Measurements from ENCODE around the gene CKAP2L.

The CKAP2L gene

GRCh38 chr2:112723547-112723940 is 40.9 kb downstream of the CKAP2L start:
- Histone ChIP-seq H3K4me3 (ENCODE audit: severe bottlenecking) (no peak overlapping the region), H3K9me3 (ENCODE audit: severe bottlenecking) (no peaks in the 10 kb centered on the region), H3K27me3 (ENCODE audit: insufficient read depth, poor library complexity, severe bottlenecking) (no peaks in the 10 kb centered on the region), H3K36me3 (ENCODE audit: low read depth) (no peaks in the 10 kb centered on the region), H3K4me1 (ENCODE audit: insufficient read depth, poor library complexity, severe bottlenecking) (peaks cover 7% of the 10 kb centered on the region), H3K27ac (ENCODE audit: poor library complexity, severe bottlenecking) (no peak overlapping the region)
- DNase-seq (ENCODE audit: low spot score), result no peak
- ATAC-seq (ENCODE audit: low read depth), result no peak
- TF ChIP-seq, protein P1, sequence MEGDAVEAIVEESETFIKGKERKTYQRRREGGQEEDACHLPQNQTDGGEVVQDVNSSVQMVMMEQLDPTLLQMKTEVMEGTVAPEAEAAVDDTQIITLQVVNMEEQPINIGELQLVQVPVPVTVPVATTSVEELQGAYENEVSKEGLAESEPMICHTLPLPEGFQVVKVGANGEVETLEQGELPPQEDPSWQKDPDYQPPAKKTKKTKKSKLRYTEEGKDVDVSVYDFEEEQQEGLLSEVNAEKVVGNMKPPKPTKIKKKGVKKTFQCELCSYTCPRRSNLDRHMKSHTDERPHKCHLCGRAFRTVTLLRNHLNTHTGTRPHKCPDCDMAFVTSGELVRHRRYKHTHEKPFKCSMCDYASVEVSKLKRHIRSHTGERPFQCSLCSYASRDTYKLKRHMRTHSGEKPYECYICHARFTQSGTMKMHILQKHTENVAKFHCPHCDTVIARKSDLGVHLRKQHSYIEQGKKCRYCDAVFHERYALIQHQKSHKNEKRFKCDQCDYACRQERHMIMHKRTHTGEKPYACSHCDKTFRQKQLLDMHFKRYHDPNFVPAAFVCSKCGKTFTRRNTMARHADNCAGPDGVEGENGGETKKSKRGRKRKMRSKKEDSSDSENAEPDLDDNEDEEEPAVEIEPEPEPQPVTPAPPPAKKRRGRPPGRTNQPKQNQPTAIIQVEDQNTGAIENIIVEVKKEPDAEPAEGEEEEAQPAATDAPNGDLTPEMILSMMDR (IDR thresholded peaks at IDR 0.05; ENCODE audit: poor library complexity, severe bottlenecking), result no peak

- ATAC-seq (ENCODE audit: low read depth), result no peak
- H3K4me3 ChIP-seq (ENCODE audit: severe bottlenecking), result no peak overlapping the region
- no peaks in the 10 kb centered on the region for H3K27me3 ChIP-seq (ENCODE audit: insufficient read depth, poor library complexity, severe bottlenecking)
- H3K4me1 ChIP-seq (ENCODE audit: insufficient read depth, poor library complexity, severe bottlenecking), result peaks cover 7% of the 10 kb centered on the region
- no peaks in the 10 kb centered on the region for H3K36me3 ChIP-seq (ENCODE audit: low read depth)
- no peak overlapping the region for H3K27ac ChIP-seq (ENCODE audit: poor library complexity, severe bottlenecking)
- no peak for DNase-seq (ENCODE audit: low spot score)
- TF ChIP-seq, protein P1 (IDR thresholded peaks at IDR 0.05; ENCODE audit: poor library complexity, severe bottlenecking), result no peak
- no peaks in the 10 kb centered on the region for H3K9me3 ChIP-seq (ENCODE audit: severe bottlenecking)
These were observed 41.4 kb downstream of the CKAP2L start for GRCh38 chr2:112722816-112723546.

- DNase-seq (ENCODE audit: low spot score), result no peak
- no peak overlapping the region for H3K27ac ChIP-seq (ENCODE audit: poor library complexity, severe bottlenecking)
- H3K27me3 ChIP-seq (ENCODE audit: insufficient read depth, poor library complexity, severe bottlenecking), result no peaks in the 10 kb centered on the region
- no peaks in the 10 kb centered on the region for H3K36me3 ChIP-seq (ENCODE audit: low read depth)
- TF ChIP-seq, protein P1 (IDR thresholded peaks at IDR 0.05; ENCODE audit: poor library complexity, severe bottlenecking), result no peak
- H3K4me1 ChIP-seq (ENCODE audit: insufficient read depth, poor library complexity, severe bottlenecking), result peaks cover 7% of the 10 kb centered on the region
- no peaks in the 10 kb centered on the region for H3K9me3 ChIP-seq (ENCODE audit: severe bottlenecking)
- no peak overlapping the region for H3K4me3 ChIP-seq (ENCODE audit: severe bottlenecking)
- no peak for ATAC-seq (ENCODE audit: low read depth)
These were observed 42.4 kb downstream of the CKAP2L start for GRCh38 chr2:112721819-112722522.

DNA sequence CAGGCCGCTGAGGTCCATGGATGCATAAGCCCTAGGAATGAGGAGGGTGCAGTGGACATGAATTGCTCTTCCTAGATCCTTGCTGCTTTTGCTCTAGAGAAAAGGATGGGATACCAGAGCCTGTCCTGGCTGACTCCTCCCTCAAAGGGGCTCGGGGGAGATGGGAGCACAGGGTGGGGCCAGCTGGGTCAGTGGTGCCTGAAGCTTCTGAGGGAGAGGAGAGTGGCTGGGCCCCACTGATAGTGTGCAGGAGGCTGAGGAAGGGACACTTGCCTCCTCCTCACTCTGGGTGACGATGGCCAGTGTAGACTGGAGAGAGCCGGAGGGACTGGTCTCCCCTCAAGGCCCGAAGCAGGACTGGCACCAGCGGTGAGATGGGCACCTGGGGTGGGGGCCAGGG is 43.6 kb downstream of the CKAP2L start, which contains the start of gene NT5DC4:
NT5DC4 (plus strand) TSS at position 236 of the 400 bp plus-strand sequence; CDS start at position 296, 60 bp downstream.
- no peaks in the 10 kb centered on the region for H3K27me3 ChIP-seq (ENCODE audit: insufficient read depth, poor library complexity, severe bottlenecking)
- ATAC-seq (ENCODE audit: low read depth) (no peak), DNase-seq (ENCODE audit: low spot score) (no peak)
- H3K27ac ChIP-seq (ENCODE audit: poor library complexity, severe bottlenecking), result no peak within 1 kb of the TSS
- H3K36me3 ChIP-seq (ENCODE audit: low read depth), result no peaks in the 10 kb centered on the region
- H3K4me3 ChIP-seq (ENCODE audit: severe bottlenecking), result no peak within 1 kb of the TSS
- no peaks in the 10 kb centered on the region for H3K9me3 ChIP-seq (ENCODE audit: severe bottlenecking)
- TF ChIP-seq, protein P1 (IDR thresholded peaks at IDR 0.05; ENCODE audit: poor library complexity, severe bottlenecking), result no peak
- H3K4me1 ChIP-seq (ENCODE audit: insufficient read depth, poor library complexity, severe bottlenecking), result no peaks in the 10 kb centered on the region
